HG03342 (cell line): ENCODE results near the gene ZDHHC14.

Experiments
- ATAC-seq: cut with Tn5 transposase; IDR thresholded peaks from one replicate; pipeline ENCODE4 v1.9.1; 2021; ENCODE audit warnings: mild to moderate bottlenecking, moderate library complexity; ENCODE audit not compliant: unreplicated experiment

Gene ZDHHC14

DNA sequence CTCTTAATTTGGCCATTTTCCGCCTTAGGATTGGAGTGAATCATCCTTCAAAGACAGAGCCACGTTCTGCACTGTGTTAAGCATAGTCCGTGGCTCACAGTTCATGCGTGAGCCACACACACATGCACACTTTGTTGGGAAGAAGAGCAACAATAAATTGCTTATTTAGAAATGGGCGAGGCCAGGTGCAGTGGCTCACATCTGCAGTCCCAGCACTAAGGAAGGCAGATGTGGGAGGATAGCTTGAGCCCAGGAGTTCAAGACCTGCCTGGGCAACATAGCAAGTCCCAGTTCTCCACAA is 131.3 kb downstream of the ZDHHC14 start:
- ATAC-seq, result no peak

DNA sequence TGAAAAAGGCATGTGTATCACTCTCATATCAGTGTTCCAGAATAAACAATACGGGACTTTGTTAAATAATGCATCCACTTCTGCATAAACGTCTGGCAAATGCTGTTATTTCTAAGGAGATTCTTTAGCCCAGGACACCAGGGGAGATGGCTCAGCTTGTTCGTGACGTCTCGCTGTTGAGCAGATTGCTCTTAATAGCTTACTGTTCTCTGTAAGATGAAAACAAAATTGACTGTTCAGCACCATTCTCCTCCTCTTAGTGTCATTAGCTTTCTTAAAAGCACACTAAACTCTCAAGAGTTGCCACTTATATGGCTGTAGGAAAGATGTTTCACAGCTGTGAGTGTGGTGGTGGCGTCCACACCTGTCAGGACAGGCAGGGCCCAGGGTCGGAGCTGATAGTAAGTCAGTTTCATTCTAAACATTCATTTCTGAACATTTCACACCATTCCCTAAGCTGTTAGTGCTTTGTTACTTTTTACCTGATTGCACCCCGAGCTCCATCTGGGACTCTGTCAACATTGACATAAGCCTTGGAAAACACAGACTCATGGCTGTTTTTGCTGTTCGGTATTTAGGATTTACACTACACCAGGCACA is 132.1 kb downstream of the ZDHHC14 start:
- no peak for ATAC-seq

GRCh38 chr6:157513619-157514485 is 132.9 kb downstream of the ZDHHC14 start:
- no peak for ATAC-seq

GRCh38 chr6:157514659-157515496 is 133.9 kb downstream of the ZDHHC14 start:
- no peak for ATAC-seq

DNA sequence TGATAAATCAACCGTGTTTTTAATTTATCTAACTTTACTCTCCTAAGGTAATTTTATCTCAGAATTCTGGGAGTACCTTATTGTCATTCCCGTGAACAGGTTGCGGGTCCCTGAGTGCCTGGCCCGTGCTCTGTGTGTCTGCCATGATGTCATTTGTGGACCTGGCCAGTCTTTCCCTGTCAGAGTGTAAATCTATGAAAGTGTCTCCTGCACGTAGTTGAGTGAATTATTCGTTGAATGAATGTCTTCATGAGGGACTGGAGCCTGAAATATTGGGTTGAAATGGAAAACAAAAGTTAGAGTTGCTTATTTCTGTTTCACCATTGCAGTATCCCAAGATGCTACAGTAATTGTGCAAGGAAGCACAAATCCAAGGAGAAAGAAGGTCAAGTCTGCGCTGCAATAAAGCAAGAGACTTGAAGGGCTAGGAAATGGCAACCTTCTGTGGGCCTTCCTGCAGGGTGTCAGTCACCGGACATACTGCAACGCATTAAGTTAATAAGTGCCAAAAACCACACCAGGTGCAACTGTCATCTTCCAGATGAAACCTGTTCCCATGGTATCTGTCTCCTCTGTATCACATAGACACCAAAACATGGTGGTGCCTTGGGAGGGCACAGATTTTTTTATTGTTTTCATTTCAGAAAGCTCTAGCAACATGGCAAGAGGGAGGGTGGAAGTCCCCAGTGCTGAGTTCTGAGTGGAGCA is 135.5 kb downstream of the ZDHHC14 start:
- no peak for ATAC-seq

DNA sequence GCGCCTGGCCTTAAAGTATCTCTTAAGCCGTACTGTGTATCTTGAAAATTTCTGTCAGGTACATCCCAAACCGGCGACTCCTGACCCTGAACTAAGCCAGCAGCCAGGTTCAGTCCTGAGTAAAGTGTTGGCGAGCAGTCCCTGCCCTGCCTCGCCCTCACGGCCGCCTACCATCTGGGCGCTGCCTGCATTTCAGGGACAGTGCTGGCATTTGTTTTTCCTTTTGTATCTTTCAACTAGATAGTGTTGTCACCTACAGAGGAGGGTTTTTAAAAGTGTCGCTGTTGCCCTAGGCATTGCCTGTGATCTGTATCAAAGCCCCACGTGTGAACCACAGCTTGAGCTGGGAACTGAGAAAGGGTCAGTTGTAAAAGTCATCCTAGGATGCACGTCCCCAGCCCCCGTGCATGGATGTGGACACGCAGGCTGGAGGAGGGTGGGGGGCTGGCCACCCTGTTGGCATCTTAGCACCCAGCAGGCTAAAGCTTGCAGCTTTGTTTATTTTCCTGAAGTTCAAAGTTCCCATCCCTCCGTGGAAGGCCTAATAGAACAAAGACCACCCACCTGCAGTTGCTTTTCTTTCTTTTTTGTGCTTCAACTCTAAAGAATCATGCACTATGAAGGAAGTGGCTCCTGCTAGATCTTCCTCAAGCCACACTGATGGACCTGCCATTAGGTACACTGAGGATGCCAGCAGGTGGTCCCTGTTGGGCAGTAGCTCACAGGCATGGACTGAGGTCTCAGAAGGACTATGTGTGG is 136.8 kb downstream of the ZDHHC14 start:
- ATAC-seq, result no peak

GRCh38 chr6:157518397-157519250 is 137.6 kb downstream of the ZDHHC14 start:
- ATAC-seq, result no peak

DNA sequence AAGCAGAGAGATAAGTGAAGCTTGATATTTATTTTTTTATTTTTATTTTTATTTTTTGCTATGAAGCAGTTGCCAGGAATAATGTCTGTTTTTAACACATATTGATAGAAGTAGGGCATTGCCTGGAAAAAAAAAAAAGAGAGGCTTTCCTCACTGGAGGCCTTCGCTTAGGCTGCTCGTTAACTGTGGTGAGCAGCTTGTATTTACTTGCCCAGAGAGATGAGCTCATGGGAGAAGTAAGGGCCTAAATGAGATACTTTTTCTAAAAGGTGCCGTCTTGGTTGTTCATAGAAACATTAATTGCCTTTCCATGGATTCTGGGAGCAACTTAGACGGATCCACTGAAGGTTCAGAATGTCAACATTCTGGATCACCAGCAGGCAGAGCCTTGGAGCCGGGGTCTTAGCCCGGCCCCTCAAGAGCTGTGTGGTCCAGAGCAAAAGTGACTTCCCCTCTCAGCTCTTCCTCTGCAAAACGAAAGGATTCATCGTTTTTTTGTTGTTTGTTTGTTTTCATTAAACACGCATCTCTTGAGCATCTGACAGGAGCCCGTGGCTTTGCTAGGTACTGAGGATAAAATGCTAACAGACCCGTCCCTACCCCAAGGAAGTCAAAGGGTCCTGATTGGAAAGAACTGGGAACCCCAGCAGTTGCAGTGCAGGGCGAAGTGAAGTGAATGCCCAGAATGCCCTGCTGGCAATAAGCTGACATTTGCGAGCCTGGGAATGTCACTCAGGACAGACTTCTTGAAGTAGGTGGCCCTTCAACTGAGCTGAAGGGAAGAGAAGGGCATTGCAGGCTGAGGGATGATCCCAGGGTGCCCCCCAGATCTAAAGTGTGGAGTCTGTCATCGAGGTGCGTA is 138.5 kb downstream of the ZDHHC14 start:
- ATAC-seq, result no peak

DNA sequence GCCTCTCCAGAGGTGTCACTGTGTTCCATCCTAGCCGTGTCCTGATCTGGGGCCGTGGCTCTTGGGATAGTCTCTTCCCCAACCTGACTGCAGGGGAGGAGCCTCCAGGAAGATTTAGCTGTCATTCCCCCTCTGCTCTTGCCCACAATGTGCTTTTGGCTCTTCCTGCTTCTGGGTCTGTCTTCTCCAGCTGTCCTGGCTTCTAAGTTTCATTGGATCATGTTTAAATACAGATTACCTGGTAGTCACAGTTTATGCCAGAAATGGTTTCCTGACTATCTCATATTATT is 139.1 kb downstream of the ZDHHC14 start:
- ATAC-seq, result no peak

DNA sequence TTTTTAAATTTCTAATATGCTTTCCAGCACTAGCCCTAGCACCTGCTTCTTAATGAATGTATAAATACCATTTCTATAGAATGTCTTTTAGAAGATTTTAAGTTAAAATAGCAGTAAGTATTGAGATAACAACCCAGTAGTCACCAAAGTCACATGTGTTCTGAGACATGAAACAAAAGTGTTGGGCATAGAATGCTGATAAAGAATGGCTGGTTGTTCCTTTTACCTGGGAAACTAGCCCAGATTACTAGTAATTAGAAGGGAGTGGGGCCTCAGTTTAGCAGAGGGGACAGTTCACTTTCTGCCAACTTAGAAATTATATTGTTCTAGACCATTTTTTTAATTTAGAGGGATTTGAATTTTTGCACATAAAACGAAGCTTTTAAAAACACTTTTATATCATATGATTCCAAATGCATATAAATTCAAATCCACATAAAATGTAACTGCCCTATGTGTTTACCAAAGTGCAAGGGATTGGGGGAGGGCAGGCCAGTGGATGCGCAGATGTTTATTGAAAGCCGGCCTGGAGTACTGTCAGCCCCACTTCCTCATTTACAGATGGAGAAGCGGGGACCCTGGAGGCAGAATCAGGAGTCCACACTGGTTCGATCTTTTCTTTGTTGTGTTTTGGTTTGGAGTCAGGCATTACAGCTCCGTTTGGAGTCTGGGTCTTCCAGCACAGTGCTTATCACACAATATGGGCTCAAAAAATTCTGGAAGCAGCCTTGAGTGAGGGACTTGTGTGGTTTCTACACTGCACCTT is 139.8 kb downstream of the ZDHHC14 start:
- ATAC-seq, result no peak

DNA sequence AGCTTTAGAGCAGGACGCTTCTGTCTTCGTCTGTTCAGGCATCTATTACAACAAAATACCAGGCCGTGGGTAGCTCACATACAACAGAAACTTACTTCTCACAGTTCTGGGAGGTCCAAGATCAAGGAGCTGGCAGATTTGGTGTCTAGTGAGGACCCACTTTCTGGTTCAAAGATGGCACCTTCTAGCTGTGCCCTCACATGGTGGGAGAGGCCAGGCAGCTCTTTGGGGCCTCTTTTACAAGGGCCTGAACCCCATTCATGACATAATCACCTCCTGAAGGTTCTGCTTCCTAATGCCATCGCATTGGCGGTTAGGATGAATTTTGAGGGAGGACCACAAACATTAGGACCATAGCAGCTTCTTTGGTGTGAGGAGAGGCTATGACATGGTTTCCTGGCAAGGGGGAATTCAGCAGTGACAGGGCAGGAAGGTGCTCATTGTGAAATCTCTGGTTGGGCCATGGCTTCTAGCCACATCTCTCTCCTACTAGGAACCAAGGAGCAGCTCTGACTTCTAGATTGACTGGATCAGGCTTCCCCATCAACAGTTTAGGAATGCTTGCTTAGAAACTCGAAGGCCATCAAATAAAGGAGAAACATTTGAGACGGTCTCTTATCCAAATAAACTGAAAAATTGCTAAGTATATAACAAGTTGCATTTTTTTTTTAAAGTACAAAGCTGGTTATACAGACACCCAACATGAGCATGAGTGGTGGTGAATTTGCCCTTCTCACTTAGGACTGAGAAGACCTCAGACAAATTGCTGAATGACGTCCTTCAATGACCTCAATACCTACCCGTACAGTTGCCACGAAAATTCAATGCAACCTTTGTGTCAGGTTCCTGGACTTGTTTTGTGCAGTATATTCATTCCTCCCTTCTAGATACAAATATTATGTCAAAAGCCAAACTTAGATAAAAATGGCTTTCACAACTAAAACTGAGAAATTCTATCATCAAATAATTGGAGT is 140.7 kb downstream of the ZDHHC14 start:
- ATAC-seq, result no peak

- no peak for ATAC-seq
These were observed 141.5 kb downstream of the ZDHHC14 start for GRCh38 chr6:157522472-157522871.

GRCh38 chr6:157524735-157525134 is 143.7 kb downstream of the ZDHHC14 start:
- no peak for ATAC-seq

DNA sequence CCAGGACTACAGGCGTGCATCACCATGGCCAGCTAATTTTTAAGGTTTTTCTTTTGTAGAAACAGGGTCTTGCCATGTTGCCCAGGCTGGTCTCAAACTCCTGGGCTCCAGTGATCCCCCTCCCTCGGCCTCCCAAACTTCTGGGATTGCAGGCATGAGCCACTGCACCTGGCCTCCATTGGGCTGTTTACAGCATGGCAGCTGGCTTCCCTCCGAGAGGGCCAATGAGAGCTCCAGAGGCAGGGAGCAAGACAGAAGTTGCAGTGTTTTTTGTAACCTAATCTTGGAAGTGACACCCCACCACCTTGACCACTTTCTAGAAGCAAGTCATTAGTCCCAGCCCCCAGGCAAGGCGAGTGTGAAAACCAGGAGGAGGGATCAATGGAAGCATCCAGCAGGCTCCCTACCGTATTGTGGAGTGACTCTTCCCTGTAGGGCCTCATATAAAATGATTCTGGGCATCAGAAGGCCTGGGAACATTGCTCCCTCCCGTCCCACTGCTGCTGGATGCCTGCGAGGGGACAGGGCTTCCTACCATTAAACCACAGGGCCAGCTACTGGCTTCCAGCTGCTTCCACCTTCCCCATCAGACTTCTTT is 144.4 kb downstream of the ZDHHC14 start:
- no peak for ATAC-seq

DNA sequence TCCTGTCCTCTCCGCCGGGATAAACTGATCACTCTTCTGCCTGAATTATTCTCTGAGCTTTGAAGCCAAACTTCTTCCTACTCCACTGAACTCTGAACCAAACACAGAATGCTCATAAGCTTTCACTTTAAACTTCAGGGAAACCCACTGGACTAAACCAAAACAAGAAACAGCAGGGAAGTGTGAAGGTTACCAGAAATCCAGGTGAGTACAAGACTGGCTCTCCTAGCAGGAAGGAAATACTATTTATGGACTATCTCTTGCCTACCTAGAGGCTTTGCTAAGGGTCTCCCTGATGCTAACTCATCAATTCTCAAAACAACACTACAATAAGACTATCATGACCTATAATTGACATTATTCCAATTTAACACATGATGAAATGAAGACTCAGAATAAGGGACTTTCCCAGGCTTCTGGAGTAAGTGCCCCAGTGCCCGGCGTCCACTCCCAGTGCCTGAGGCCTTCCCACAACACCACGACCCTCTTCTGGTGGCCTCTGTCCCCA is 145.0 kb downstream of the ZDHHC14 start:
- no peak for ATAC-seq

DNA sequence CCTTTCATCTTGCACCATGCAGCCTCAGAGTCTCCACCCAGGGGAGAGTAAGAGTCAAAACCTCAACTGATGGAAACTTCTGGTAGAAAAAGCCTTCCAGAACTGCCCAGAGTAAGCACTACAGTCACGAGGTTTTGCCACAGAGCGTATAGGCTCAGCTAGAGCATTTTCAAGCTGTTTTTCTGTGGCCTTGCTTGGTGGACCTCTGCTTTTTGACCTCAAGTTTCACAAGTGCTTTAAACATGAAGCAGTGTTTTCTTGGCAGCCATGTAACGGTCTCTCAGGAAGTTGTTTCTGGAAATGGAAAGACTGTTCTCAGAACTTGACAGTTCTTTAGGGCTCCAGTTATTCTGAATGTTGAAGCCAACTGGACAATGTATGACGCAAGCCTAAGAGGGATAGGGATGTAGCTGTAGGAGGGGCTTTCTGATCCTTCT is 146.5 kb downstream of the ZDHHC14 start:
- peak; percentile 87 for ATAC-seq
